ENCODE measurements around the gene CMTM4.

GRCh38 chr16:66616169-66616568 is 80.4 kb downstream of the CMTM4 start:
- TF ChIP-seq ZNF462 (CRISPR knock-in tag; IDR thresholded peaks at IDR 0.05) (no peak), EZH2 (IDR thresholded peaks at IDR 0.05; ENCODE audit: low read depth, unreplicated experiment) (no peak)

All from GM23338 (cell line).